Mesendoderm (in vitro differentiated cells): ENCODE data around the gene SNAI3.

ENCODE experiments used
- DNase-seq: peaks from one replicate; pipeline ENCODE4 v3.0.0; 2013
- H2AK5ac ChIP-seq: 2 replicates; pipeline ENCODE4 v1.6.1; 2013; ENCODE audit warnings: low read length, inconsistent platforms
- H2BK120ac ChIP-seq: 2 replicates; pipeline ENCODE4 v1.6.1; 2013; ENCODE audit warnings: low read depth, mild to moderate bottlenecking, low read length, moderate library complexity, mixed read lengths
- H2BK15ac ChIP-seq: replicated peaks from 2 replicates; pipeline ENCODE4 v1.6.1; 2013; ENCODE audit warnings: low read depth, mild to moderate bottlenecking, moderate library complexity
- H2BK5ac ChIP-seq: 2 replicates; pipeline ENCODE4 v1.6.1; 2013; ENCODE audit warnings: low read length, inconsistent platforms
- H3K18ac ChIP-seq: 2 replicates; pipeline ENCODE4 v1.6.1; 2013; ENCODE audit warnings: mild to moderate bottlenecking, low read length, mixed read lengths
- H3K23ac ChIP-seq: one replicate; pipeline ENCODE4 v1.6.1; 2013; ENCODE audit warnings: low read length
- H3K27ac ChIP-seq: 2 replicates; pipeline ENCODE4 v1.5.1; 2013; ENCODE audit warnings: low read depth, mild to moderate bottlenecking, inconsistent platforms, low read length, moderate library complexity
- H3K27me3 ChIP-seq: 2 replicates; pipeline ENCODE4 v1.6.1; 2013; ENCODE audit warnings: low read length, control low read depth, mild to moderate bottlenecking, inconsistent platforms; ENCODE audit not compliant: insufficient read depth, poor library complexity
- H3K36me3 ChIP-seq: 2 replicates; pipeline ENCODE4 v1.6.1; 2013; ENCODE audit warnings: low read length, inconsistent platforms; ENCODE audit not compliant: control insufficient read depth, insufficient read depth
- H3K4ac ChIP-seq: one replicate; pipeline ENCODE4 v1.6.1; 2013; ENCODE audit warnings: low read depth, mild to moderate bottlenecking, low read length, moderate library complexity
- H3K4me1 ChIP-seq: 2 replicates; pipeline ENCODE4 v1.6.1; 2013; ENCODE audit warnings: low read depth, low read length, inconsistent platforms; ENCODE audit not compliant: control insufficient read depth
- H3K4me2 ChIP-seq: 2 replicates; pipeline ENCODE4 v1.6.1; 2013; ENCODE audit warnings: low read length
- H3K4me3 ChIP-seq: 2 replicates; pipeline ENCODE4 v1.5.1; 2013; ENCODE audit warnings: mild to moderate bottlenecking, low read length
- H3K56ac ChIP-seq: one replicate; pipeline ENCODE4 v1.6.1; 2013; ENCODE audit warnings: low read length
- H3K79me1 ChIP-seq: 2 replicates; pipeline ENCODE4 v1.6.1; 2013; ENCODE audit warnings: low read length, inconsistent platforms
- H3K79me2 ChIP-seq: 2 replicates; pipeline ENCODE4 v1.6.1; 2013; ENCODE audit warnings: mild to moderate bottlenecking, low read length; ENCODE audit not compliant: control insufficient read depth, insufficient read depth
- H3K9ac ChIP-seq: 2 replicates; pipeline ENCODE4 v1.6.1; 2013; ENCODE audit warnings: low read length, inconsistent platforms
- H4K5ac ChIP-seq: one replicate; pipeline ENCODE4 v1.6.1; 2013; ENCODE audit warnings: low read length
- H4K8ac ChIP-seq: one replicate; pipeline ENCODE4 v1.6.1; 2013; ENCODE audit warnings: low read depth, mild to moderate bottlenecking, control low read depth, low read length, moderate library complexity
- WGBS: extraction: QIAGEN DNeasy Blood & Tissue Kit; methylation state at CpG from one replicate; pipeline ENCODE4 v1.1.7; 2013; ENCODE audit warnings: low lambda C conversion rate, missing lambda C conversion rate; ENCODE audit not compliant: insufficient coverage; ENCODE audit errors: extremely low coverage; 5-methylcytosine and 5-hydroxymethylcytosine counted together

SNAI3 gene

DNA sequence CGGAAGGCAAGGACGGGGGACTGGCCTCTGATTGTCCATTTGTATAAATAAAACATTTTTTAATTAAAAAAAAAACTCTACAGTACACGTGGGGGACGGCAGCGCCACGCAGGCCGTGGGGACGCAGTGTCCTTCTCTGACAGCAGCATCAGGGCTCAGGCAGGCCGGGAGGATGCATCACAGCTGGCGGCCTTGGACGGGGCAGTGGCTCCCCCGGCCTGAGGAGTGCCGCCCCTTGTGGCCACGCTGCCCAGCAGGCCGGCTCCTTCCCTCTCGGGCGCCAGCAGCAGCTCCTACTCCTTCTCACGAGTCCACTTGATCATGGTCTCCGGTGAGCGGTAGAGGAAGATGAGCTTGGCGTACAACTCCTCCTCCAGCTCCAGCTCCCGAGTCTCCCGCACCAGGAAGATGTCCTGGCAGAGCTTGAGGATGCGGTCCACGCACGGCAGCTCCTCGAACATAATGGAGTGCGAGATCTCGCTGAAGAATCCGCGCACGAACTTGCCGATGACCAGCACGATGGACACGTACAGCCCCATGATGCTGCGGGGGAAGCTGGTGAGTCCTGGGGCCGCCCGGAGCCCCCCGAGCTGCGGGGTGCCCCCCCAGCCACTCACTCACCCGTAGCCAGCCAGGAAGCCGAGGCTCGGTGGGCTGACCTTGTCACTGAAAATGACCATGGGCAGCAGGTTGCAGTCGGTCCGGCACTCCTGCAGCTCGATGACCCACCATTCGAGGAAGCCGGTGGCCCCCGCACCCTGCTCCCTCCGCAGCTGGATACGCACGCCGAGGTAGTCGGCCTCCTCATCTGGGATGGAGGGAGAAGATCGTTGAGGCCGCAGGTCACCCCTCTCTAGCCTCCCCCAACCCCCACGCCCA, 29.2 kb upstream of the SNAI3 start:
- H3K4me1 ChIP-seq, result no peaks in the 10 kb centered on the region
- peaks cover 5% of the 10 kb centered on the region for H3K36me3 ChIP-seq
- DNase-seq, result no peak
- H2BK120ac ChIP-seq, result no peak overlapping the region
- no peak overlapping the region for H3K27ac ChIP-seq
- no peaks in the 10 kb centered on the region for H3K79me1 ChIP-seq
- no peaks in the 10 kb centered on the region for H3K79me2 ChIP-seq
- no peak overlapping the region for H2AK5ac ChIP-seq
- no peak overlapping the region for H4K8ac ChIP-seq
- no peak overlapping the region for H3K9ac ChIP-seq
- no peaks in the 10 kb centered on the region for H3K27me3 ChIP-seq
- H3K56ac ChIP-seq, result no peak overlapping the region
- no peak overlapping the region for H4K5ac ChIP-seq
- H3K4me3 ChIP-seq, result no peak overlapping the region
- no peak overlapping the region for H3K4me2 ChIP-seq
- no peak overlapping the region for H3K4ac ChIP-seq
- no CpG with 5 or more reads among the region's 57 CpGs for WGBS
- no peak overlapping the region for H2BK15ac ChIP-seq
- no peak overlapping the region for H3K23ac ChIP-seq
- H2BK5ac ChIP-seq, result no peak overlapping the region
- H3K18ac ChIP-seq, result no peak overlapping the region

GRCh38 chr16:88714420-88715302, 28.4 kb upstream of the SNAI3 start:
- Histone ChIP-seq H3K4me3 (no peak overlapping the region), H3K4ac (no peak overlapping the region), H2AK5ac (no peak overlapping the region), H4K5ac (no peak overlapping the region), H3K27me3 (no peaks in the 10 kb centered on the region), H3K56ac (no peak overlapping the region), H3K18ac (no peak overlapping the region), H3K4me1 (no peaks in the 10 kb centered on the region), H2BK5ac (no peak overlapping the region), H2BK120ac (no peak overlapping the region), H3K9ac (no peak overlapping the region), H3K79me2 (no peaks in the 10 kb centered on the region), H3K79me1 (peaks cover 1% of the 10 kb centered on the region), H2BK15ac (no peak overlapping the region), H3K36me3 (peaks cover 3% of the 10 kb centered on the region), H3K4me2 (no peak overlapping the region), H3K23ac (no peak overlapping the region), H4K8ac (no peak overlapping the region), H3K27ac (no peak overlapping the region)
- no CpG with 5 or more reads among the region's 42 CpGs for WGBS
- DNase-seq, result no peak

- Histone ChIP-seq H3K27ac (no peak overlapping the region), H3K18ac (no peak overlapping the region), H3K4me2 (no peak overlapping the region), H2BK15ac (no peak overlapping the region), H3K27me3 (no peaks in the 10 kb centered on the region), H2AK5ac (no peak overlapping the region), H4K8ac (no peak overlapping the region), H3K36me3 (peaks cover 3% of the 10 kb centered on the region), H2BK5ac (no peak overlapping the region), H3K4me1 (no peaks in the 10 kb centered on the region), H3K56ac (no peak overlapping the region), H4K5ac (no peak overlapping the region), H2BK120ac (no peak overlapping the region), H3K9ac (no peak overlapping the region), H3K4ac (no peak overlapping the region), H3K23ac (no peak overlapping the region), H3K79me2 (no peaks in the 10 kb centered on the region), H3K79me1 (peaks cover 1% of the 10 kb centered on the region), H3K4me3 (no peak overlapping the region)
- WGBS, result no CpG with 5 or more reads among the region's 30 CpGs
- no peak for DNase-seq
These were observed 27.5 kb upstream of the SNAI3 start for GRCh38 chr16:88713568-88714419.

- Histone ChIP-seq H3K36me3 (peaks cover 3% of the 10 kb centered on the region), H3K4ac (no peak overlapping the region), H3K23ac (no peak overlapping the region), H2AK5ac (no peak overlapping the region), H3K79me2 (no peaks in the 10 kb centered on the region), H4K5ac (no peak overlapping the region), H2BK120ac (no peak overlapping the region), H3K4me1 (no peaks in the 10 kb centered on the region), H3K9ac (no peak overlapping the region), H3K56ac (no peak overlapping the region), H3K79me1 (peaks cover 6% of the 10 kb centered on the region), H3K18ac (no peak overlapping the region), H4K8ac (no peak overlapping the region), H3K4me2 (no peak overlapping the region), H2BK5ac (no peak overlapping the region), H3K27ac (no peak overlapping the region), H2BK15ac (no peak overlapping the region), H3K27me3 (no peaks in the 10 kb centered on the region), H3K4me3 (no peak overlapping the region)
- whole genome bisulfite sequencing, result no CpG with 5 or more reads among the region's 15 CpGs
- DNase-seq, result no peak
These were observed 26.7 kb upstream of the SNAI3 start for GRCh38 chr16:88713054-88713453.

DNA sequence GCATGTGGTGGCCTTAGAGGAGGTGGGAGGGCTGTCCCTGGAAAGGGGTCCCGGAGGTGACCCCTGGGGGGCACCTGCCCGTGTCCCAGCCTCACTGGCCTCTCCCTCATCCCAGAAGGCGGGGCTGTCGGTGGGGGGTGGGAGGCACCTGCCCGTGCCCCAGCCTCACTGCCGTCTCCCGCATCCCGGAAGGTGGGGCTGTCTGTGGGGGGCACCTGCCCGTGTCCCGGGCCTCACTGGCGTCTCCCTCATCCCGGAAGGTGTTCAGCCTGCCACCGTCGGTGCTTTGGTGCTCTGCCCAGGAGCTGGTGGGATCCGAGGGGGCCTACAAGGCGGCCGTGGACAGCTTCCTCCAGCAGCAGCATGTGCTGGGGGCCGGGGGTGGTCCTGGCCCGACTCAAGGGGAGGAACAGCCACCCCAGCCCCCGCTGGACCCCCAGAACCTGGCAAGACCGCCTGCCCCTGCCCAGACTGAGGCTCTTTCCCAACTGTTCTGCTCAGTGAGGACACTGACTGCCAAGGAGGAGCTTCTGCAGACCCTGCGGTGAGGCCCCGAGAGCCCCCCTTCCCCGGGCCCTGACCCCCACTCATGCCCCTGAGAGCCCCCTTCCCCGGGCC, 26.2 kb upstream of the SNAI3 start:
- H3K56ac ChIP-seq, result no peak overlapping the region
- no peak overlapping the region for H2BK120ac ChIP-seq
- peaks cover 3% of the 10 kb centered on the region for H3K36me3 ChIP-seq
- no CpG with 5 or more reads among the region's 25 CpGs for WGBS
- H3K4ac ChIP-seq, result no peak overlapping the region
- no peak overlapping the region for H3K27ac ChIP-seq
- no peak overlapping the region for H2BK15ac ChIP-seq
- H3K4me3 ChIP-seq, result no peak overlapping the region
- no peak overlapping the region for H2BK5ac ChIP-seq
- DNase-seq, result no peak
- no peak overlapping the region for H3K23ac ChIP-seq
- no peak overlapping the region for H2AK5ac ChIP-seq
- no peaks in the 10 kb centered on the region for H3K27me3 ChIP-seq
- no peak overlapping the region for H4K5ac ChIP-seq
- H4K8ac ChIP-seq, result no peak overlapping the region
- H3K18ac ChIP-seq, result no peak overlapping the region
- peaks cover under 1% of the 10 kb centered on the region for H3K79me2 ChIP-seq
- no peak overlapping the region for H3K9ac ChIP-seq
- H3K4me2 ChIP-seq, result no peak overlapping the region
- no peaks in the 10 kb centered on the region for H3K4me1 ChIP-seq
- peaks cover 7% of the 10 kb centered on the region for H3K79me1 ChIP-seq
